HG02981 (cell line): ENCODE measurements around the gene NAV1.

Experiments
- ATAC-seq: cut with Tn5 transposase; IDR thresholded peaks from one replicate; pipeline ENCODE4 v1.9.1; 2021; ENCODE audit warnings: mild to moderate bottlenecking, moderate library complexity; ENCODE audit not compliant: unreplicated experiment

NAV1 gene

DNA sequence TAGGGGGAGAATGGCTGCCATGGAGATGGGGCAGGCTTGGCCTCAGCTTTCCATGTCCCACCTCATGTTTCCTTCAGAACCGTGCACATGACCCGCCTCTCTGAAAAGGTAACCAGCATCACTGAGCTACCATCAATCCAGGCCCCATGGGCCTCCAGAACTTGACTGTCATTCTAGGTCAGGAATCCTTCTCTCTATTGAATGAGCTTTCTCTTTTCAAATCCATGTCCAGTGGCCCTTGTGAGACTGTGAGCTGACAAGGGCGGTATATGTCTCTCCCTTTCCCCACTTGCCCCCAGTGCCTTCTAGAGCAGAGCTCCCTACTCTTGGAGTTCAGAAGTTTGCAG is 36.4 kb upstream of the NAV1 start:
- no peak for ATAC-seq

DNA sequence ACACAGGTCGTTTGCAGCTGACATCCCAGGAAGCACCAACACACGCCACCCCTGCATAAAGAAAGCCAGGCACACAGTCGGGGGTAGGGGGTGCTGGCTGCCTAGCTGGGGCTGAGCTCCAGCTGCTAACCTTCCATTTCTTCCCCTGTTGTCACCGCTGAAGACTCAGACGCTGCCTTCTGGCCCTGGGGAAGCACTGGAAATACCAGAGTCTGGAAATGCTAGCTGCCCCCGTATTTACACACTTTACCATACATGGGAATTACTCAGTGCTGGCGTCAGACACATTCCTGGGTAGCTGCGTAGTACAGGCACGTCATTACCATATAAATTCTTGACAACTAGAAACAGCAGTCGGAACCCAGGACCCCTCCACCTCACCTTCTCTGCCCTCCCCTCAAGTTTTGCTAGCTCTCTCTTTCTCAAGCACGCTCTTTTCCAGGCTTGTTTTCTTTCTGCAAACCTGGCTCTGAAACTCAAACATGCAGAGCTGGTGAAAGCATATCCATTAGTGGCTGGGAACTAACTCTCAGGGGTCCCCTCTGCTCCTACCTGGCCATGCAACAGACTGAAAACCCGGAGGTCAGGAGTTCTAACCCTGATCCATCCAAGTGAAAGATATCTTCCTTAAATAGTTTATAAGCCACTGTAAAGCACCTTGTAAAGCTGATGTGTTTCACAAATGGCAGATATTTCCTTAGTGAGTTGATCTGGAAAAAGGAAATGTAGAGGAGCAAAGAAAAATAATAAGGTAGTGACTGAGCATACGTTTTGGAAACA is 35.3 kb upstream of the NAV1 start:
- no peak for ATAC-seq

DNA sequence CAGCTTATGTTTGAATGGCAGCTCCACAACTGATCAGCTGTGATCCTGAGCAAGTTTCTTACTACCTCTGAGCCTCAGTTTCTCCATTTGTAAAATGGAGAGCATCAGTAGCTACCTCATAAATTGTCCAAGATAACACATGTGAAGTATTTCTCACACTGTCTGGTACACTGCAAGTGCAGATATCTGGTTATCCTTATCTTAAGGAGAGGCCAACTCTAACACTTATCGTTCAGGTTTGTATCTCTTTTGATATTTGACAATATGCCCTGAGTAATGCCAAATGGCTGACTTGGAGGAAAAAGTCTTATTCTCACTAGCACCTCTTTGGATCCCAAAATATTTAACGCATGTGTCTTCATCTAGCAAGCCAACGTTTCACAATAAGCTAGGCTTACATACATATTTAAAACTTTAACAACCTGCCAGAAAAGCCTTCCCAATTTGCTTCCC is 34.7 kb upstream of the NAV1 start:
- no peak for ATAC-seq

DNA sequence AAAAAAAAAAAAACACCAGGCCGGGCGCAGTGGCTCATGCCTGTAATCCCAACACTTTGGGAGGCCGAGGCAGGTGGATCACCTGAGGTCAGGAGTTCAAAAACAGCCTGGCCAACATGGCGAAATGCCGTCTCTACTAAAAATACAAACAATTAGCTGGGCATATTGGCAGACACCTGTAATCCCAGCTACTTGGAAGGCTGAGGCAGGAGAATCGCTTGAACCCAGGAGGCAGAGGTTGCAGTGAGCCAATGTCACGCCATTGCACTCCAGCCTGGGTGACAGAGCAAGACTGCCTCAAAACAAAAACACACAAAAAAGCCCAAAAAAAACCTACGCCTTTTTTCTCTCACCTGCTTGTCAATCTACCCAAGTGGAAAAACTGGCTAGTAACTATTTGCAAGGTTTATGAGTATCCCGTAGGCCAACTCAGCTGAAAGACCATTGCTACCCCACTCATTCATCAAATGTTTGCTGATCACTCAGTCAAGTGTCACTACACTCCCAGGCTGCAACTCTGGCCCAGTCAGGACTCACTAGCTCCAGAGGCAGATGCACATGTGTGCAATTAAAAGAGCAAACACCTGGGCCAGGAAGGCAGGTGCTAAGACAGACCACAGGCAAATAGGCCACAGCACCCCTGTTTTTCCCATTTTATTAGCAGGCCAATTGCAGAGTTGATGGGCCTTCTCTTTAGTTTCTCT is 34.0 kb upstream of the NAV1 start:
- ATAC-seq, result no peak

DNA sequence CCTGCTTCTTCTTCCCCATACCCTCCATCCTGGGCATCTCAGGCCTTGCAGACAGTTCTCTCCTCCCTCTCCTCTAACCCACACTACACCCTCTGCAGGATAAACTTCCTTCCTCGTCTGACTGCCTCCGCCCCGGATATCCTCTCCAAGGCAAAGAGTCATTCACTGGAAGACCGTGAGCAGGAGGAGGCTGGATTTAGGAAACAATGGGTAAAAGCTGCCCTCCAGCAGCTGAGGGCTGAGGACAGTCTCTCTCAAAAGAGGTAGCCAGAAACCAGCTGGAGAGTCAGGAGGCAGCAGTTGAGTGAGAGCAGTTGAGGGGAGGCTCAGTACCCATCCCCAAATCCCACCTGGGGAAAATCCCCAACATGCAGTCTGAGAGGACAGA is 33.4 kb upstream of the NAV1 start:
- no peak for ATAC-seq

DNA sequence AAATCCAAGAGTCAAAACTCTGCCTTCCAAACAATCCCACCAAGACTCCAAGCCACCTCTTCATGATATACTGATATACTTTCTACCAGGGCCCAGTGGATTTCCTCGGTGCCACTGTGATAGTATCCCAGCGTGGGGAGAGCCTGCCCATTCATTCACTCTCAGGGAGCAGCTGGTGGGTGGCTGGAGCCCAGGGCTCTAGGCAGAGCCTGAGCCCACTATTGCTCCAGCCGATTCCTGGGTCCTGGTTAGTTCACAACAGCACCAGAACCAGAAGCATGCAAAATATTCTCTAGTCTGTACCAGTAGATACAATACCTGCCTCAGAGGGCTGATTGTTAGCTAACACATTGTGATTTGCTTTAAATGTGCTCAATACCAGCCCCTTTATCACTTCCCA is 32.8 kb upstream of the NAV1 start:
- ATAC-seq, result no peak

DNA sequence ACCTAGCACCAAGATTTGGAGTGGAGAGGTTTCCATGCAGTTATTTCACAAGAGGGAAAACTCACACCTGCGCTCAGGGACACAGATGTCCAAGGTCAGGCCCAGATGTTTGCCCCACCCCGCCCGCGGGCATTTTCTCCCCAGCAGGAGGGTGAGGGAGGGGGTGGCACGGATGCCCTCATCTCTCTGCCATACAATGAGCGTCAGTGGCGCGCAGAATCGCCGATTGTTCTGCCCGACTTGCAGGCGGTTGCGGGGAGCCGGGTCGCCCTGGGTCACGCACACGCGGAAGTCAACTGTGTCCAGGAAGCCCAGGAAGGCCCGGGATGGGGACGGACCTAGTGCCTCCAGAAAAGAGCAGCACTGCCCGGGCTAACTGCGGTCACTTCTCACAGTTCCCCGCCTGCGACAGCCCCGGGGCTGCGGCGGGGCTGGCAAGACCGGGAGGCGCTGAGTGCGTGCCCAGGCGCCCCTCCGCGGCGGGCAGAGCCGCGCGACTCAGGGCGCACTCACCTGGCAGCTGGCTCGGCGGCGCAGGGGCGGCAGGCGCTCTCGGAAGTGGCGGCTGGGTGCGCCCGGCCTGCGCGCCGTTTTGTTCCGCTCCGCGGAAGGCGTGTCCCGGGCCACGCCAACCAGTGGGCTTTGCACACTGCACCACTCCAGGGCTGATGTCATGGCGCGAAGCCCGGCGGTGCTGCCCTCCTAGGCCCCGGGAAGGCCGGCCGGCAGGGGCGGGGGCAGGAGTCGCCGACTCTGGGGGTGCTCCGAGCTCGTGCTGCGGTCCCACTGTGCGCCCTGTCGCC is 32.2 kb upstream of the NAV1 start, which contains the start of gene CSRP1:
CSRP1 (minus strand) TSS at position 567 of the 803 bp plus-strand sequence. CDS start 10,820 bp downstream, outside the sequence.
- peak; percentile 92 for ATAC-seq

DNA sequence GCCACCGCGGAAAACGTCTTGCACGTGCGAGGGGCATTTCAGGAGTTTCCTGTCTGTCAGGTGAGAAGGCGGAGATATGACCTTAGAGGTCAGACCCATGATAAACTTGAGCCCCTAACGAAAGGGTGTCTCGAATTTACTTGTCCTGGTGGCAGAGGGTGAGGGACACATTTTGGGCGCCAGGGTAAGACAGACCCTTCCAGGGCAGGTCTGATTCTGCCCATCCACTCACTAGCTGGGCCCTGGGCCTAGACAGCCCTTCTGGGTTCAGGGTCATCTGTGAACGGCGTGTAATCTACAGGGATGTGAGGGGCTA is 31.6 kb upstream of the NAV1 start:
- peak; percentile 3 for ATAC-seq

DNA sequence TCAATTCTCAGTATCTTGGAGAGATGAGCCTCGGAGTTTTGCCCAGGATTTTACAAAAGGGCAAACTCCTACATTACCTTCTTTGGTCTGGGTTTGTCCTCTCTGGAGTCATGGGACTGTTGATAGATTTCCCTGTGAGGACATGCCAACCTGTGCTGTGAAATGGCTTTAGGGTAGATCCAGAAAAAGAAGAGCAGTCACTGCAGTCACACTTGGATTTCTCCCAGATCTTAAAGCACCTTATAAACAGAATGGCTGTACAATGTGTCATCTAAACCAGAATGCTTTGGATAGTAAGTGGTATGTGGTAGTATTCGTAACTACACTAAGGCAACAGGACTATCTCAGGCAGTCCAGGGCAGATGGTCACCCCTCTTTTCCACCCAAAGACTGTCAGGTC is 30.1 kb upstream of the NAV1 start:
- no peak for ATAC-seq

DNA sequence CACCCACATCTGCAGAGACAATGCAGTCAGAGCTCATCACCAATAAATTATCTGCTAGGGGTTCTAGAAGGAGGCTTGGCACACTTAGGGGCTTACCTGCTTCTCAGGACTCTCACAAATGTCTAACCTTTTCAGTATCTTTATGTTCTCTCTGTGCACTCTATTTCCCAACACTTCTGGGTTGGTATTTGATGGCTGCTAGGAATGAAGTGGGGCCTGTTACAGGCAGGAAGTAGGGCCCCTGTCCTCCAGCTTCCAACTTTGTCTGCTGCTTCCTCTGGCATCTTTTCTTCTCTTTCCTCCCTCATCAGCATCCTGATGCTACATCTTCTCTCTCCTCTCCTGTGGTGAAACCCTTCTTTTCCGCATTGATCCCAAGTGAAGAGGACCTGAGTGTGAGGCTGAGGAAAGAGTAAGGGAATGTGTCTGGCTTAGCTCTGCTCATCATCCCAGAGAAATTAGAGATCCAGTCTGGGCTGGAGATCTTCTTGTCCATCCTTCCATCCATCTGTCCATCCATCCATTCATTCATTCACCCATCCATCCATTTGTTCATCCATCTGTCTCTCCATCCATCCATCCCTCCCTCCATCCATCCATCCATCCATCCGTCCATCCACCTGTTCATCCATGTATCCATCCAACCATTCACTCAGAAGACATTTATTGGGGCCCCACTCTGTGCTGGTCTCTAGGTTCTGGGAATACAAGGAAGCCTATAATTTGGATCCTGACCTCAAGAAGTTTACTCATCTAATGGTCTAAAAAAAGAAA is 29.1 kb upstream of the NAV1 start:
- no peak for ATAC-seq

DNA sequence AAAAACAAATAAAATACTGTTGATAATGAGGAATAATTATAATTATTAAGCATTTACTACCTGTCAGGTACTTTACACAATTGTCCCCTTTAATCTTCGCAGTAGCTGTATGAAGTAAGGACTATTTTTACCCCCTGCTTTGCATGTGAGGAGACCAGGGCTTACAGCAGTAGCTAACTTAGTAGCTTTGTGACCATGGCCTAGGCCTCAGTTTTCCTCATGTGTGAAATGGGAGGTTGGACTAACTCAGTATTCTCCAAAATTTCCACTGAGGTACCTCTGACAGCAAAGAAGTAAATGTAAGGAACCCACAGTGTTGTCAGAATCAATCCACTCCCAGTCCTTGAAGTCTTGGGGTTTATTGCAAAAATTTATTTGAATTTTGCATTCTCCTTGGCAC is 28.2 kb upstream of the NAV1 start:
- ATAC-seq, result no peak

DNA sequence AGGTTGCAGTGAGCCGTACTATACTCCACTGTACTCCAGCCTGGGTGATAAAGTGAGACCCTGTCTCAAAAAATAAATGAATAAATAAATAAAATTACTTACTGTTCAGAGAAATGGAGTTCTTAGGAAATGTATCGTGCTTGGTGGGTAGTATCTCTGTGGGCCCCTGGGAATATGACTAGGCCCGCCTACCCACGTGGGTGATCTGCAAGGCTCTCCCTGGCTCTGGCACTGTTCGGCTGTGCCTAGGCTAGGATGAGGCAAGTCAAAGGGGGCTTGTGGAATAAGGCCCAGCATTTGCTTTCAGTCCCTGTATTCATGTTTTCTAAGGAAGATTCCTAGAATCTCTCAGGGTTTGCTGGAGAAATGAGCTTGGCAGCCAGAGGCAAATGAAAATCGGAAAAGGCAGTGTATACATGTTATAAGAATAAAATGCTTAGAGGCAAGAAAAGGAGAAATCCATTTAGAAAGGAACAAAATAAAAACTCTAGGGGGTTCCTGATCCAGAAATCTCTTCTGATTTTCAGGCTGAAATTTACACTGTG is 27.5 kb upstream of the NAV1 start:
- no peak for ATAC-seq

DNA sequence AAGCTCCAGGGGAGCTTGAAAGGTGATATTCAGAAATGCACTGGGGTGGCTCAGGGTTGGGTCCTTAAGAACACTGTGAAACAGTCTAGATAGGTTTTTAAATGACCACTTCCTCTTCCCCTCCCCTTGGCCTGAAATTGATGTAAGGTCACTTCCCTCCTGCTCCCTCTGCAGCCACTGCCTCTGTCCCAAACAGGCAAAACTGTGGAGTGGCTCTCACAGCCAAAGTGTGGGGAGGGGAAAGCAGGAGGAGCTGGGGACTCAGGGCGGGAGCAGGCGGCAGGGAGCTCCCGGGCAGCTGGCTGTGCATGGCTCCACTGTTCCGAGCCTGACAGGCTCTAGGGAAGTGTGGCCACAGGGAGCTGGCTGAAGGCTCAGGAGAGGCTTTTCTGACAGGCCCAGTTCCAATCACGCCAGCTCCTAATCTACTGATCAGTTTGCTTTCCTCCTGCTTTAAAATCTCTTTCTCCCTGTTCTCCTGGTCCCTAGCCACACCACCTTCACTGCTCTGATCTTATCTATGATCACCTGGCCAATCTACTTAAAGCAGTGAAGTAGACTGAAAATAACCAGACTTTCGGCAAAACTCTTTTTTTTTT is 26.9 kb upstream of the NAV1 start:
- ATAC-seq, result no peak

DNA sequence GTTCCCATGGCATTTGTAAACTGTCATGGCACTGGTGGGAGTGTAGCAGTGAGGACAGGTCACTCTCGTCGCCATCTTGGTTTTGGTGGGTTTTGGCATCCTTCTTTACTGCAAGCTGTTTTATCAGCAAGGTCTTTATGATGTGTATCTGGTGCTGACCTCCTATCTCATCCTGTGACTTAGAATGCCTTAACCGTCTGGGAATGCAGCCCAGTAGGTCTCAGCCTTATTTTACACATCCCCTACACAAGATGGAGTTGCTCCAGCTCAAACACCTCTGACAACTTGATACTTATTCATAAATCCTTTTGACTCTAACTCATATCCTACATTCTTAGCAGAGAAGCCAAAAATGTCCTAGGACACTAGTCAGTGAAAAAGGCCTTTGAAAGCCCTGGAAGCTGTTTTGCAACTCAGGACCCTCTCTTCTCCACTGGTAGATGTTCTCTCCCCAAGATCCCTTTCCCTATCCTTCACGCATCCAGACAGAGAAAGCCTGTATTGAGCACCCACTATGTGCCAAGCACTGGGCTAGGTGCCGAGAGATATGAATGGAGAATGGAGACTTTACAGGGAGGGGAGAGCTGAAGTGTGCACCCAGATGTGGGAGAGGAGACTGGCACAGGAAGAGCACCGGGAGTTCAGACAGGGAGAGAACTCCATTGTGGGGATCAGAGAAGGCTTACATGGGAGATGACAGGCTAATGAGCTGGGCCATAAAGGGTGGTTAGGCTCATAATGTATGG is 25.3 kb upstream of the NAV1 start:
- no peak for ATAC-seq

DNA sequence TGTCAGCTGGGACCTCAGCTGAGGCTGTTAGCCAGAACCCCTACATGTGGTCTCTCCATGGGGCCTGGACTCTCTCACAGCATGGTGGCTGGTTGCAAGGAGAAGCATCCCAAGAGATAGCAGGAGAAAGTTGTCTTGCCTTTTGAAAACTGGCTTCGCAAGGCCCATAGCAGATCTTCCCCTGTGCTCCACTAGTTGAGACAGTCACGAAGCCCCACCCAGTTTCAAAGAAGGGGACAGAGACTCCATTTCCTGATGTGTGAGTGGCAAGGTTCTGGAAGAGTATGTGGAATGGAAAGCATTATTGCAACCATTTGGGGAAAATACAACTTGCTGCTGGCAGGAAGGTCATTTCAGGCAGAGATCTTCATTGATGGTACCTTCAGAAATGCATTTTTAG is 24.5 kb upstream of the NAV1 start:
- ATAC-seq, result no peak

DNA sequence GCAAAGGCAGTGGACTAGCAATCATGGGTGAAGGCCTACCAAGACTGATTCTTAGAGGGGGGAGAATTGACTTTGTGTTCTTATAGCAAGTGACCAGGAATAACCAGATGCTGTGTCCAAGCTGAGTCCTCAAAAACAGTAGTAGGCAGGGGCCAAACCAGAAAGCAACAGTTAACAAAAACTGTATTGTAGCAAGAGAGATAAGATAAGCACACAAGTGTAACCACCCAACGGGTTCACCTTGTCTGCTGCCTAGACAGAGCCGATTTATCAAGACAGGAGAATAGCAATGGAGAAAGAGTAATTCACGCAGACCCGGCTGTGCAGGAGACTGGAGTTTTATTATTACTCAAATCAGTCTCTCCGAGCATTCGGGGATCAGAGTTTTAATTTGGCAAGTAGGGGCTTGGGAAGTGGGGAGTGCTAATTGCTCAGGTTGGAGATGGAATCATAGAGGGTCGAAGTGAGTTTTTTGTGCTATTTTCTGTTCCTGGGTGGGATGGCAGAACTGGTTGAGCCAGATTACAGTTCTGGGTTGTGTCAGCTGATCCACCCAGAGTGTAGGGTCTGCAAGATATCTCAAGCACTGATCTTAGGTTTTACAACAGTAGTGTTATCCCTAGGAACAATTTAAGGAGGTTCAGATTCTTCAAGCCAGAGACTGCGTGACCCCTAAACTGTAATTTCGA is 23.7 kb upstream of the NAV1 start:
- no peak for ATAC-seq

DNA sequence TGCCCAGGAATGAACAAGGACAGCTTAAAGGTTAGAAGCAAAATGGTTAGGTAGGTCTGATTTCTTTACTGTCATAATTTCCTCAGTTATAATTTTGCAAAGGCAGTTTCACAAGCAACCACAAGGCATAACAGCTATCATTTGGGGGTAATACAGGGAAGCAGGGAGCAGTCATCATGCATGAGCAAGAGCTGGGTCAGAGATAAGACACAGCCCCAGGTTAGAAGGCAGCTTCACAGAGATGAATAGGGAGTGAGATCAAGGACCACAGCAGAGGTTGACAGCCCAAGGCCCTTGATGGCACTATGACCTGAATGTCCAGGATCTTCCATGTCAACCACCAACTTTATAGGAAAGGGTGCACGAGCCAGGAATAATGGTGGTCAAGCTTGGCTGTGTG is 23.0 kb upstream of the NAV1 start:
- no peak for ATAC-seq

DNA sequence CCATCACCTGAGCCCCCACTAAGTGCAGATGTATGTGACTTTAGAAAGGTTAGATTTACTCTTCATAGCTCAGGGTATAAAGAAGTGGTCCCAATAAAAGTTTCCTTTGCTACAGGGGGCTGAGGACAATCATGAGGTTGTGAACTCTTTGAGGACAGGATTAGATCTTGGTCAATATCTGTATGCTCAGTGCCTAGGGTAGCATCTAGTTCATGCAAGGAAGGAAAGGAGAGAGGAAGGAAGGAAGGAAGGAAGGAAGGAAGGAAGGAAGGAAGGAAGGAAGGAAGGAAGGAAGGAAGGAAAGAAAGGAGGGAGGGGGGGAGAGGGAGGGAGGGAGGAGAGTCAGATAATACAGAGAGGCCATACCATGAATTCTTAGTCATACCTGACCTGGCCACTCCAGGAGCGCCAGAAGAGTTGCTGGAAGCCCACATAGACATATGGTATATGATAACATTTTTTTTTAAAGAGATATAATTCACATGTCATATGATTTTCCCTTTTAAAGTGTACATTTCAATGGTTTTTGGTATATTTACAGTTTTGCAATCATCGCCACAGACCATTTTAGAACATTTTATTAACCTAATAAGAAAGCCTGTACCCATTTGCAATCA is 22.3 kb upstream of the NAV1 start:
- ATAC-seq, result no peak

DNA sequence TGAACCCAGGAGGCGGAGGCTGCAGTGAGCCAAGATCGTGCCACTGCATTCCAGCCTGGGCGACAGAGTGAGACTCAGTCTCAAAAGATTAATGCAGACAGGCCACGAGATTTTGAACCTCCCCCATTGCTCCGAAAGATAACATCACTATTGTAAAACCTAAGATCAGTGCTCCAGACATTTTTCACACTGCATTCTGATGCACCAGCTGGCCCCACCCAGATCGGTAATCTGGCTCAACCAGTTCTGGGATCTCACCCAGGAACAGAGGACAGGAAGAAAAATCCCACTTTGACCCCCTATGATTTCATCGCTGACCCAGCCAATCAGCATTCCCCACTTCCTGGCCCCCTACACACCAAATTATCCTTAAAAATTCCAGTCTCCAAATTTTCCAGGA is 21.3 kb upstream of the NAV1 start:
- ATAC-seq, result no peak
